Activated naive CD4-positive, alpha-beta T cell treated with anti-CD3 and anti-CD28 coated beads, Interleukin-2, amount 50 U/mL, for 24 hours (primary cell): ENCODE results near the gene KIAA0825.

Experiments used
- H3K27ac Mint-ChIP-seq: one replicate; pipeline ENCODE4 v1.8.0; 2021; ENCODE audit warnings: mild to moderate bottlenecking, mixed read lengths
- H3K27me3 Mint-ChIP-seq: one replicate; pipeline ENCODE4 v1.8.0; 2021; ENCODE audit warnings: mixed read lengths
- H3K36me3 Mint-ChIP-seq: one replicate; pipeline ENCODE4 v1.8.0; 2021; ENCODE audit warnings: mixed read lengths
- H3K4me1 Mint-ChIP-seq: one replicate; pipeline ENCODE4 v1.8.0; 2021; ENCODE audit warnings: mixed read lengths
- H3K4me3 Mint-ChIP-seq: one replicate; pipeline ENCODE4 v1.8.0; 2021; ENCODE audit warnings: mild to moderate bottlenecking, mixed read lengths
- H3K9me3 Mint-ChIP-seq: one replicate; pipeline ENCODE4 v1.8.0; 2021; ENCODE audit warnings: mixed read lengths

KIAA0825 gene, protein sequence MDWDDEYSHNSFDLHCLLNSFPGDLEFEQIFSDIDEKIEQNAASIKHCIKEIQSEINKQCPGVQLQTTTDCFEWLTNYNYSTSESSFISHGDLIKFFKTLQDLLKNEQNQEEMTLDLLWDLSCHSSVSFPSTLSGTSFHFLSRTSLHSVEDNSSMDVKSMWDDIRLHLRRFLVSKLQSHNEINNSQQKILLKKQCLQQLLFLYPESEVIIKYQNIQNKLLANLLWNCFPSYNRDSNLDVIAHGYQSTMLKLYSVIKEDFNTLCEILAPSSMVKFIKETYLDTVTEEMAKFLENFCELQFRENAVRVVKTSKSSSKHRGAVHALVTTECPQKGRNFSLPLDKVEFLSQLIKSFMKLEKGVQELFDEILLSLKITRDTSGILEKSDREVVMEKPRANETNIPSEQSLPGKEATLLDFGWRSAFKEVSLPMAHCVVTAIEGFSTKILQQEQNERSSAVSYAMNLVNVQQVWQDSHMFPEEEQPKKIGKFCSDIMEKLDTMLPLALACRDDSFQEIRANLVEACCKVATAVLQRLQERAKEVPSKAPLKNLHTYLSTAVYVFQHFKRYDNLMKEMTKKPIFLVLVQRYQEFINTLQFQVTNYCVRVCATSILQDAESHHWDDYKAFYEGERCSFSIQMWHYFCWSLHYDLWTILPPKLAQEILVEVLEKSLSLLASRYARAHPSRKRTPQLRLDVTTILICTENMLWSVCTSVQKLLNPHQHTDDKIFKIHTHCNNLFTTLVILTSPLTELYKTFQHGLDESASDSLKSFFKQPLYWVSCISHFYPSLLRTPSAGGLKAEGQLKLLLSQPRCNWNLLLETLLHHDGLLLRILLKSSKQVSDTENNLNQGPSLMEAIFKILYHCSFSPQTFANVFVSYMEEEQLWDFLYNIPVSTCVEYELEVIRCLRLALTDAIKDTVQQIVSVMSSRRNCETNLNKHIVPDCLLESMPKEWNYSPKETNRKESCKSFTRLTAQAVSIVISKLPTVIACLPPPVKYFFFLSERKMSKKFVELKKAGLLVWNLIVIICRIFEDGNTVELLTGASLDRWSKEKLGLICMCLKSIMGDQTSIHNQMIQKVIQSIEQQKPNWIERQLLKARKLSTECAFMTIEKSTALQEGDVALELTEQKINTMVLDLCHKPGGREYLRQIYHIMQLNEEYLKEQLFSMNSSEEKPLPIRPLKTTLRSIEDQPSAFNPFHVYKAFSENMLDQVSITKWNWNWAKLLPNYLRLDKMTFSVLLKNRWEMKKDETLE (N-terminal part only)

DNA sequence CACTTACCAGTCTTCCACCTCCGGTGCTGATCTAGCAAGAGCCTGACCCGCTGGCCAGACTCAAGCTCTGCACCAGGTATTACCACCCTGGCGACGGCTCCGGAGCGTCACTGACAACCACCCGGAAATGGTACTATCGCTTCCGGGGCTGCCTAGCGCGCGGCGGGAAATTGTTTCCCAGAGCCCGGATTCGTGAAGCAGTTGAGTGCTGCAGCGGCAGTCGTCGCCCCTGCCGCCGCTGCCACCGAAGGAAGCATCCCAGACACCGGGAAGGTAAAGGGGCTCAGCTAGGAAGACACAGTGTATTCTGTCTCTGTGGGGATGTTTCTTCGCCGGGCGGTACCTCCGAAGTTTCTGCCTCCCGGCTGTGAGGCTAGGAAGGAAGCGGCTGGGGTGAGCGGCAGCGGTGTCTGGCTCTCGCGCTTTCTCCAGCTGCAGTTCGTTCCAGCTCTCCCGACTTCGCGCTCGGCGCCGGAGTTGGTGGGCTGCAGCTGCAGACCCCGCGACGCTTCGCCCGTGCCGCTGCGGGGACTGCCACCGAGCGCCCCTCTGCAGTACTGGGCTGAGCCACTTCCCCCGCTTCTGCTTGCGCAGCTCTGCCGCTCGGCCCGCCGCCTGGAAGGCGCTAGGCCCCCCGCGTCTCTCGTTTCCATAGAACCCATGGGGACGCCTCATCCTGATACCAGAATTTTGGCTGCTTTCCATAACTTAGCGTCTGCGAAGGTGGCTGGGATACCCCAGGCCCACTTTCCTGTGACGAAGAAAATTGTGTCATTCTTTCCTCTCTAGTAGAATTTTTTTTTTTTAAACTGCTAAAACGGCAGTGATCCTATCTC lies at the start of gene KIAA0825, which contains the start of gene SLF1:
Gene KIAA0825 (minus strand): TSS at position 112 of the 836 bp plus-strand sequence. CDS start 81,478 bp downstream, outside the sequence.
Gene SLF1 (plus strand): TSS at position 177 of the 836 bp plus-strand sequence. CDS start 10,142 bp downstream, outside the sequence.
- Mint-ChIP-seq H3K4me1 (peaks cover 48% of the 10 kb centered on the region), H3K27ac (peak within 1 kb of the TSS; percentile 95), H3K4me3 (peak within 1 kb of the TSS; percentile 97), H3K27me3 (no peaks in the 10 kb centered on the region), H3K36me3 (no peaks in the 10 kb centered on the region), H3K9me3 (no peaks in the 10 kb centered on the region)

DNA sequence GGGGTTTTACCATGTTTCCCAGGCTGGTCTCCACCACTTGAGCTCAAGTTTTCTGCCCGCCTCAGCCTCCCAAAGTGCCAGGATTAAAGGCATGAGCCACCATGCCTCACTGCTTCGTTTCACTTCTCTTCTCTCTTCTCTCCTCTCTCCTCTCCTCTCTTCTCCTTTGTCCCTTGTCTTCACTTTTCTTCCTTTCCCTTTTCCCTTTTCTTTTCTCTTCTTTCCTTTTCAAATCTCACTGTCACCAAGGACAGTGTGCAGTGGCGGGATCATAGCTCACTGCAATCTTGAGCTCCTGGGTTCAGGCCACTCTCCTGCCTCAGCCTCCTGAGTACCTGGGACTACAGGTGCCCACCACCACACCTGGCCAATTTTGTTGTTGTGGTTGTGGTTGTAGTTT lies 49.5 kb upstream of the KIAA0825 start:
- Mint-ChIP-seq H3K4me1 (no peaks in the 10 kb centered on the region), H3K36me3 (peaks cover 17% of the 10 kb centered on the region), H3K4me3 (no peak overlapping the region), H3K9me3 (no peaks in the 10 kb centered on the region), H3K27ac (no peak overlapping the region), H3K27me3 (no peaks in the 10 kb centered on the region)

DNA sequence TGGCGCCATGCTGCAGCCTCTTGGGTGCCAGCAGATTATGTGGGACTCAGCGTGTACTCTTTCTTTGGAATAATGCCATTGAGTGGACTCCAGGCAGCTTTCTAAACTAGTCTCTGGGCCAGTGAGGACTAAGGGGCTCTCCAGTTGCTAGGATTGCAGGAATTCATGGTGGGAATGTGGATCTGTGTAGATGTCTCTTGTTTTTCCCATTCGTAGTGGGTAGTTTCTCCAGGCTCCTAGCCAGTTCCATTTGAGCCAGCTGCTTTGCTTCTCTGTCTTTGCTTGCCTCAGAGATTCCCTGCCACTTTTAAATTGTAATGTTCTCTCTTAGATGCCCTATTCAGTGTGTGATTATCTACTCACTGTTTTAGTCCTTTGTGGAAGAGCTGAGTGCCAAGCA lies 42.7 kb upstream of the KIAA0825 start:
- peaks cover 18% of the 10 kb centered on the region for H3K9me3 Mint-ChIP-seq
- H3K36me3 Mint-ChIP-seq: peaks cover 36% of the 10 kb centered on the region
- no peaks in the 10 kb centered on the region for H3K27me3 Mint-ChIP-seq
- H3K27ac Mint-ChIP-seq: no peak overlapping the region
- no peak overlapping the region for H3K4me3 Mint-ChIP-seq
- H3K4me1 Mint-ChIP-seq: no peaks in the 10 kb centered on the region

DNA sequence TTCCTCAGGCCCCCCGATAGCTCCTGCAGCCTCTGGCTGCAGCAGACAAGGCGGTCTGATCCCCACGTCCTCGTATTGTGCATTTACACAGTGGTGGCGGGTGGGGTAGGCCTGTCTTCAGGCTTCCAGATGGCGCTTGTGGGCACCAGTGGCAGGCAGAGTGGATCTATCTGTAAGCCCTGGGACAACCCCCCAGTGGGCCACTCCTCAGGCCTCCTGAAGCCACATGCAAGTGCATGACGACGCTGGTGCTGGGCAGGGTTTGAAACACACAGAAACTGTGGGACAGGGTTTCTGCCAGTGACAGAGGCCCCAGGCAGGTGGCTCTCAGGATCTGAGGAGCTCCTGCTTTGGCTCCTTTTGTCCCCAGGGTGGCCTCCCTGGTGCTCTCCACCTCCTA lies 42.1 kb upstream of the KIAA0825 start:
- Mint-ChIP-seq H3K36me3 (peaks cover 42% of the 10 kb centered on the region), H3K27me3 (no peaks in the 10 kb centered on the region), H3K9me3 (peaks cover 21% of the 10 kb centered on the region), H3K27ac (no peak overlapping the region), H3K4me3 (no peak overlapping the region), H3K4me1 (no peaks in the 10 kb centered on the region)

DNA sequence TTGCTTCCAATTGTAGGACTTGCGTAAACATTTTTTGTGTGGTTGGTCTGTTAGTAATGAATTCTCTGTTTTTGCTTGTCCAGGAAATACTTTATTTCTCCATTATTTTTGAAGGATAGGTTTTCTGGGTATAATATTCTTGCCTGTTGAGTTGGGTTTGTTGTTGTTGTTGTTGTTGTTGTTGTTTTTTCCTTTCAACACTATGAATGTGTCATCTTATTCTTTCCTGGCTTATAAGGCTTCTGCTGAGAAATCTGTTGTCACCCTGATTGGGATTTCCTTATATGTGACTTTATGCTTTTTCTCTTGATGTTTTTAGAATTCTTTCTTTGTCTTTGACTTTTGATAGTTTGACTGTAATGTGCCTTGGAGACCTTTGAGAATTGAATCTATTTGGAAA lies 39.9 kb upstream of the KIAA0825 start:
- no peak overlapping the region for H3K4me3 Mint-ChIP-seq
- H3K36me3 Mint-ChIP-seq: peaks cover 56% of the 10 kb centered on the region
- no peaks in the 10 kb centered on the region for H3K27me3 Mint-ChIP-seq
- H3K9me3 Mint-ChIP-seq: peaks cover 29% of the 10 kb centered on the region
- H3K27ac Mint-ChIP-seq: no peak overlapping the region
- no peaks in the 10 kb centered on the region for H3K4me1 Mint-ChIP-seq

DNA sequence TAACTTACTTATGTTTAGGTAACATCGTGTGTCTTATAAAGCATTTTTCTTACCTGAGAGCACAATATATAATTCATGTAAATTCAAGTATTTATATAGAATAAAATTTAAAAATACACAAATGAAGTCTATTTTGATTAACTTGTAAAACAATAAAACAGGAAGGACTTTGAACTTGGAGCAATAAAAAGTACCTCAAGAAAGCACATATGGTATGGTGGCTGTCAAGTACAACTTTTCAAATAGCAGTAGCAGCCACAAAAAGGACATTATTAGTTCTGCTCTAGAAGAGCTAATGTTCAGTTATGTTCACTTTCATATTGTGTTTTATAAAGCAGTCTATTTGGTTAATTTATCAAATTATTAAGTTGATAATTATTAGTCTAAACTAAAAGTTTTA lies 31.5 kb upstream of the KIAA0825 start:
- Mint-ChIP-seq H3K27ac (no peak overlapping the region), H3K9me3 (peaks cover 2% of the 10 kb centered on the region), H3K4me1 (no peaks in the 10 kb centered on the region), H3K27me3 (no peaks in the 10 kb centered on the region), H3K4me3 (no peak overlapping the region), H3K36me3 (peaks cover 23% of the 10 kb centered on the region)

DNA sequence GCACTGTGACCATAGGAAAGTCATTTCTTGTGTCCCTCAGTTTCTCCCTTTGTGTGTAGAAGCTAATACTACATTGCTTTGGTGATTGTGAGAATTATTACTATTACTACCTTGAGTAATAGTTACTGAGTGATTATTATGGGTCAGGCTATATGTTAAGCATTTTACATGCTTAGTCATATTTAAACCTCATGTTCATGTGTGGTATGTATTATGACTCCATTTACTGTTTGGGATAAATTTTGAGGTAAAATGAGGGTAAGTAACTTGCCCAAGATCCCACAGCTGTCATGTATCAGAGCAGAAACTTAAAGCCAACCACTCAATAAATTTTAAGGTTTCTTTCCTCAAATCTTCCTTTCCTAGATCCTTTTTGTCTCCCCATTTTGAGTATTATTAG lies 28.4 kb upstream of the KIAA0825 start:
- no peaks in the 10 kb centered on the region for H3K9me3 Mint-ChIP-seq
- no peak overlapping the region for H3K27ac Mint-ChIP-seq
- H3K27me3 Mint-ChIP-seq: no peaks in the 10 kb centered on the region
- H3K4me3 Mint-ChIP-seq: no peak overlapping the region
- peaks cover 20% of the 10 kb centered on the region for H3K36me3 Mint-ChIP-seq
- H3K4me1 Mint-ChIP-seq: no peaks in the 10 kb centered on the region

DNA sequence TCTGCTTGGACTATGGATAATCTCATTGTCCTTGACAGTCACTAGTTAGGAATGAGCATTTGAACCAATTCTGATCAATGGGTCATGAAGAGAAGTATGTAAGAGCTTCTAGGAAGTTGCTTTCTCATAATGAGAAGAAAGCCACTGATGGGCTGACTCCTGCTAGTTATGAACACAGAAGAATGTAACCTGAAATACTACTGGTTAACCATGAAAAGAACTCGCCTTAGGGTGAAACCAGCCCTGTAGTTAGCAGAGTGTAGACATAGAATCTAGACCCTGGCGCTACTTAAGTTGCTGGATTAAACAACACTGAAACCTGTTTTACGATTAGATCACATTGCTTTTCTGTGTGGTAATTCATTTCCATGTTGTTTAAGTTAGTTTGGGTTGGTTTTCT lies 26.6 kb upstream of the KIAA0825 start:
- Mint-ChIP-seq H3K36me3 (peaks cover 30% of the 10 kb centered on the region), H3K27ac (no peak overlapping the region), H3K4me3 (no peak overlapping the region), H3K9me3 (peaks cover 9% of the 10 kb centered on the region), H3K4me1 (no peaks in the 10 kb centered on the region), H3K27me3 (no peaks in the 10 kb centered on the region)

DNA sequence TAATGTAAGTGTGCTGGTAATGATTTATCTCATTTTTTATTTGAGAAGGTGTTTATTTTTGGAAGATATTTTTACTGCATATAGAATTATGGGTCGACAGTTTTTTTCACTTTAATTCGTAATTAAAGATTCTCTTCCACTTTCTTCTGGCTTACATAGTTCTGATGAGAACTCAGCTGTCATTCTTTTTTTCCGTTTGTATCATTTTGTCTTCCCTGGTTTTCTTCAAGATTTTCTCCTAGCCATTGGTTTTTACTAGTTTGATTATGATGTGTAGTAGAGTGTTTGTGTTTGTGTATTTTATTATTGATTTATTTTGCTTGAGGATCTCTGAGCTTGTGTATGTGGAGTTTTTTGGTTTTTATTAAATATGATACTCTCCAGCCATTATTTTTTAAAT lies 21.8 kb upstream of the KIAA0825 start:
- Mint-ChIP-seq H3K4me3 (no peak overlapping the region), H3K9me3 (peaks cover 23% of the 10 kb centered on the region), H3K36me3 (peaks cover 59% of the 10 kb centered on the region), H3K27ac (no peak overlapping the region), H3K27me3 (no peaks in the 10 kb centered on the region), H3K4me1 (peaks cover 11% of the 10 kb centered on the region)

DNA sequence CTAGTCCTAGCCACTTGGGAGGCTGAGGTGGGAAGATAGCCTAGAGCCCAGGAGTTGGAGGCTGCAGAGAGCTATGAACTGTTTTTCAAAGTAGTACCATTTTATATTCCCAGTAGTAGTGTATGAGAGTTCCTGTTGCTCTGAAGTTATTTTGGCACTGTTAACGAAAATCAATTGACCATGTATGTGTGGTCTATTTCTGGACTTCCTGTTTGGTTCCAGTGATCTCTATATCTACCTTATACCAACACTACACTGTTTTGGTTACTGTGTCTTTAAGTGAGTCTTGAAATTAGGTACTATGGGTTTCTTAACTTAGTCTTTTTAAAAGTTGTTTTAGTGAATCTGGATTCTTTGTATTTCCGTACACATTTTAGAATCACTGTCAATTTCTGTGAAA lies 13.6 kb upstream of the KIAA0825 start:
- H3K4me3 Mint-ChIP-seq: no peak overlapping the region
- H3K4me1 Mint-ChIP-seq: peaks cover 24% of the 10 kb centered on the region
- peaks cover 5% of the 10 kb centered on the region for H3K9me3 Mint-ChIP-seq
- peaks cover 42% of the 10 kb centered on the region for H3K36me3 Mint-ChIP-seq
- no peak overlapping the region for H3K27ac Mint-ChIP-seq
- H3K27me3 Mint-ChIP-seq: no peaks in the 10 kb centered on the region

DNA sequence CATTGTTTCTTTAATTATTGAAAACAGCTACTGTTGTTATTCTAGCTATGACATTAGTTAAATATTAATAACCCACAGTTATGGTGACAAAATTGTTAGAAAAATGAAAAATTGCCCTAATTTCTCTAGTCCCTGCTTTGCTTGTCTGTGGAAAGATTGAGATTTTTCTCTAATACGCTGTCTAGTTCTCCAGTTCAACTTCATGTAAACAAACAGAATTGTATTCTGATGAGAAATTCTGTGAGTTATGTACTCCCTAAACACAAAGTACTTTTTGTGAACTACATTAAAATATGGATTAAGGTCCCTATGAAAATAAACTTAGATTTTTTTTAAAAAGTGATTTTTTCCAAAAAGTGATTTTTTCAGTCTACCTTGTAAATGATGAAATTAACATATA lies 8.8 kb upstream of the KIAA0825 start:
- H3K4me1 Mint-ChIP-seq: peaks cover 17% of the 10 kb centered on the region
- no peaks in the 10 kb centered on the region for H3K27me3 Mint-ChIP-seq
- H3K36me3 Mint-ChIP-seq: peaks cover 15% of the 10 kb centered on the region
- no peak overlapping the region for H3K27ac Mint-ChIP-seq
- no peak overlapping the region for H3K4me3 Mint-ChIP-seq
- H3K9me3 Mint-ChIP-seq: no peaks in the 10 kb centered on the region

DNA sequence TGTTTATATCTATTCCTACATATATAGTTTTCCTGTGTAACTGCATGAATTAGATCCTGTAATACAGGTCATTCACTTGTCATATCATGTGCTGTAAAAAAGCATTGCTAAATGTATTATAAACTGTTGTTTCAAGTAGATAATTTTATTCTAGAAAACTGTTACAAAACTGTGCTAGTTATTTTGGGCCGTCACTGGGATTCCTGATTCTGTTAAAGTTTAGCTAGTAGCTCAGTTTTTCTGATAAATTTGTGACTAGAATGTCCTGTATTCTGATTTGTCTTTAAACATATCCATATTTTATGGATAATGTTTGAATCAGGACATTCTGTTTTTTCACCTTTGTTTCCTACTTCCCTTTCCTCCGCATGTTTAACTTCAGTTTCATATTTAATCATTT lies 5.5 kb upstream of the KIAA0825 start:
- peaks cover under 1% of the 10 kb centered on the region for H3K36me3 Mint-ChIP-seq
- no peaks in the 10 kb centered on the region for H3K9me3 Mint-ChIP-seq
- H3K27ac Mint-ChIP-seq: no peak overlapping the region
- H3K4me1 Mint-ChIP-seq: peaks cover 36% of the 10 kb centered on the region
- H3K27me3 Mint-ChIP-seq: no peaks in the 10 kb centered on the region
- no peak overlapping the region for H3K4me3 Mint-ChIP-seq

DNA sequence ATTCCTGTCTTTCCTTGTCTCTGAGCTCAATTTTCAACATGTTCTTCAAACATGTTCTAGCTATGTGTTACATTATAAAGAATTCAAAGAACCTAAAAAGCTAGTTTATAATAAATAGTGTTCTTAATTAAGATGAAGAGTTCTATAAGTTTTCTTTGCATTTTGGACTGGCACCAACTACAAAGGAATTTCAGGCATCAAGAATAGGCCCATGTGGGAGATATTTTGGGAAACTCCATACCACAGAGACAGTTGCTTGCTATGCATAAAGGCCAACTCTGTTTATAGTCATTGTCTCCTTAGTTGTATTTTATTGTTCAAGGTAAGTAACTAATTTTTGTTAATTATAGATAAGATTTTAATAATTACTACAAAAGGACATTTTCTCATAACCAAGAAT lies 4.6 kb upstream of the KIAA0825 start:
- H3K27me3 Mint-ChIP-seq: no peaks in the 10 kb centered on the region
- H3K4me1 Mint-ChIP-seq: peaks cover 37% of the 10 kb centered on the region
- no peak overlapping the region for H3K4me3 Mint-ChIP-seq
- no peak overlapping the region for H3K27ac Mint-ChIP-seq
- H3K9me3 Mint-ChIP-seq: no peaks in the 10 kb centered on the region
- H3K36me3 Mint-ChIP-seq: no peaks in the 10 kb centered on the region

DNA sequence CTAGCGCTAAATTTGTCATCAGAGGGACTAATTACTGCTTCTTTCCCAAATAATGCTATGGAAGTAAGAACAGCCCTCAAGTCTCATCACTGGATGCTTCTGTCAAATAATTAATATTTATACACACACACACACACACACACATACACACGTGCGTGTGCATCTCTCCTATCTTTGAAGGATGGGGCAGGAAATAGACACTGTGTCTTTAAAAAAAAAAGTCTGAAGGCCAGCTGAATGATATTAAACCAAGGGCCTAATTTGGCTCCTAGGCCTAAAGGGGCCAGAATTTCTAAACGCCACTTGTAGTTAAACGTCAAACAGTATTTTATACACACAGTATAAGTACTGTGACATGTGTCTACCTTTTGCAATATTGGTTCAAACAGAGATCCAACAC lies 3.4 kb upstream of the KIAA0825 start:
- Mint-ChIP-seq H3K27ac (no peak overlapping the region), H3K9me3 (no peaks in the 10 kb centered on the region), H3K27me3 (no peaks in the 10 kb centered on the region), H3K4me1 (peaks cover 48% of the 10 kb centered on the region), H3K36me3 (no peaks in the 10 kb centered on the region), H3K4me3 (no peak overlapping the region)

DNA sequence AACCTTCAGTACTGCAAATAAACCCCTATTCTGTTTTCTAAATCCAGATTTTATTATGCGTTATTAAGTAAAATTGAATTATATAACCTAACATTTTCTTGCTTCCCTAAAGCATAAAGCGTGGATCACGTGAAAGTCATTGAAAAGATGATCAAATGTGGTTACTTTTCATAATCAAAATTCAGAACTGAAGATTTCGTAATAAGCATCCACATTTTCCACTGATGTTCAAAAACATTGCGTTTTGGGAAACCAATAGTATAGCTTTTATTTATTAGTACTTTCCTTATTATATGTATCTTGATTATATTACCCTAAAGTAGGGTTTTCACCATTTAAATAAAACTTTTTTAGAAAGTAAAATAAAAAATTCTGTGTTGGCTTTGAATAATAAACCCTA lies 1.9 kb upstream of the KIAA0825 start:
- Mint-ChIP-seq H3K4me3 (no peak overlapping the region), H3K4me1 (peaks cover 48% of the 10 kb centered on the region), H3K9me3 (no peaks in the 10 kb centered on the region), H3K27ac (no peak overlapping the region), H3K36me3 (no peaks in the 10 kb centered on the region), H3K27me3 (no peaks in the 10 kb centered on the region)
